ENCODE data around the gene GALNT17. TPM values are rescaled to one million over a fixed set of nuclear protein-coding genes. Genes with fewer than 3 reads are reported as not detected.

Gene GALNT17
- total RNA-seq, 3 donors from 2014 or later: 0.69 to 17.3 (median 1.6) TPM

DNA sequence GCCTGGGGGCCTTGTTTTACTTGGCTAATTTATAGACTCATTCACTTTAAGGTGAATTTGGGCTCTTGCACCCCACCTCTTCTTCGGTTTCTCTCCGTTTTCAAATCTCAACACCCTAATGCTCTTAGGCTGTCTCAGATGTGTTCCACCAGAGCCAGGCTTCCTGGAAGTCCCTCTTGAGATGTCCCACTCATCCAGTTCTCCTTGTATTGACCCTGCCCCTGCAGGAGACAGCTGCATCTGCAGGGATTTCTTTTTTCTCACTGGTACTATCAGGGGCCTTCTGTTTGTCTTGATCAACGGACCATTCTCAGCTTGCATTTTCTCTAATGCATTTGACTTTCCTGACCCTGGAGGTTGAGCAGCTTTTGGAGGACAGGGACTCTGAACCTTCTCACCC lies 279.5 kb downstream of the GALNT17 start:
- no peak overlapping the region for H3K4me3 ChIP-seq
- peaks cover 69% of the 10 kb centered on the region for H3K9me3 ChIP-seq
- no peak for DNase-seq
- TF ChIP-seq, protein P1, sequence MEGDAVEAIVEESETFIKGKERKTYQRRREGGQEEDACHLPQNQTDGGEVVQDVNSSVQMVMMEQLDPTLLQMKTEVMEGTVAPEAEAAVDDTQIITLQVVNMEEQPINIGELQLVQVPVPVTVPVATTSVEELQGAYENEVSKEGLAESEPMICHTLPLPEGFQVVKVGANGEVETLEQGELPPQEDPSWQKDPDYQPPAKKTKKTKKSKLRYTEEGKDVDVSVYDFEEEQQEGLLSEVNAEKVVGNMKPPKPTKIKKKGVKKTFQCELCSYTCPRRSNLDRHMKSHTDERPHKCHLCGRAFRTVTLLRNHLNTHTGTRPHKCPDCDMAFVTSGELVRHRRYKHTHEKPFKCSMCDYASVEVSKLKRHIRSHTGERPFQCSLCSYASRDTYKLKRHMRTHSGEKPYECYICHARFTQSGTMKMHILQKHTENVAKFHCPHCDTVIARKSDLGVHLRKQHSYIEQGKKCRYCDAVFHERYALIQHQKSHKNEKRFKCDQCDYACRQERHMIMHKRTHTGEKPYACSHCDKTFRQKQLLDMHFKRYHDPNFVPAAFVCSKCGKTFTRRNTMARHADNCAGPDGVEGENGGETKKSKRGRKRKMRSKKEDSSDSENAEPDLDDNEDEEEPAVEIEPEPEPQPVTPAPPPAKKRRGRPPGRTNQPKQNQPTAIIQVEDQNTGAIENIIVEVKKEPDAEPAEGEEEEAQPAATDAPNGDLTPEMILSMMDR (IDR thresholded peaks at IDR 0.05): no peak
- intact Hi-C loops (cut with DNase I, micrococcal nuclease): no loop called here
- ATAC-seq: no peak
- no peaks in the 10 kb centered on the region for H3K36me3 ChIP-seq (ENCODE audit: low read depth)
- H3K4me1 ChIP-seq (ENCODE audit: low read depth): no peaks in the 10 kb centered on the region

DNA sequence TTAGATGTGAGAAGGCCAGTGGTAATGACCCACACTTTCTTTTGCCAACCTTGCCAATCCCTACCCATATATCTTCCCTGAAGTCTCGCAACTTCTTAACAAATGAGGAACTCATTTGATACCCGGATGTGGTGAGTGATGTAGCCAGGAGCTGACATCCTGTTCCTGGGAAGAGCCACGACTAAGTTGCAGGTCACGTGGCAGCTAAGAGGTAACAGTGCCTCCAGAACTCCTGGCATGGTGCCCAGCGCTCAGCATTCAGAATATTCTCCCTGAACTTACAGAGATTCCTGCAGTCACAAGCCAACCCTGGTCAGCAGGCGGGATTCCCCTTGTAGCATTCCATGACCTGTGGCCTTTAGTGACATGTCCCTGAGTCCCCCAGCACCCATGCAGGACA lies 282.5 kb downstream of the GALNT17 start:
- DNase-seq (no peak), ATAC-seq (no peak)

DNA sequence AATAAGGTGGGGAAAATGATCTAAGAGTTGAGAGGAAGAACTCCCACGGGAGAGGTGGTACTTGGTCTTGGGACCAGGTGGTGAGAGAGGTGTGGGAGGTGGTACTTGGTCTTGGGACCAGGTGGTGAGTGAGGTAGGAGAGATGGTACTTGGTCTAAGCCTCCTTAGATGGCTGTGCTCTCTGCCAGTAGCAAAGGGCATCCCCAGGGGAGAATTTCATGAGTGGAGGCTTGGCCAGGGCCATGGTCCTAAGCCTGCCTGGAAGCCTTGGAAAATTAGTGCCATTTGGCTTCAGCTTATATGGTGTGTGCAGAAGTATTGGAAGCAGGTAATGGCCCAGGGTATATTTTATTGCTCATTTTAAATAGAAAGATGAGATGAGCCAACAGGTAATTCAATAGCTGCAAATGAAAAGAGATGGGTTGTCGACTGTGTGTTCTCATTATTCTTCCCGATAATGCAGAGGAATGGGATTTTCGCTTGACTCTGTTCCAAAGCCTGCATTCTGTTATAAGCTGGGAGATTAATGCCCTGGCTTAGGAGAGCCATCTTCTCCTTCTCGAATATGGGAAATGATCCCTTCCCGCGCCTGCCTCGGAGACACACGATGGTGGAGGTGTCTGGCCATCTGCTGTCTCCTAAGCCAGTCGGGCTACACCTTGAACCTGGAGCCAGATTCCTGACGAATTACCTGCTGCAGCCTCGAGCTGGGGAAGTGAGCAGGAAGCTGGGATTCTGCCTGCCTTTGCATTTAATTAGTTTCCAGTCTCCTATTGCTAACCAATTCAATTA lies 287.8 kb downstream of the GALNT17 start:
- no peak for ATAC-seq
- Histone ChIP-seq H3K36me3 (ENCODE audit: low read depth) (no peaks in the 10 kb centered on the region), H3K4me3 (no peak overlapping the region), H3K9me3 (peaks cover 59% of the 10 kb centered on the region), H3K4me1 (ENCODE audit: low read depth) (no peaks in the 10 kb centered on the region)
- intact Hi-C loops (cut with DNase I, micrococcal nuclease): no loop called here
- TF ChIP-seq, protein P1 (IDR thresholded peaks at IDR 0.05): no peak
- no peak for DNase-seq

More for the DNA sequence above, 282.5 kb downstream of the GALNT17 start:
- TF ChIP-seq, protein P1 (IDR thresholded peaks at IDR 0.05): no peak
- intact Hi-C loops (cut with DNase I, micrococcal nuclease): no loop called here
- Histone ChIP-seq H3K4me3 (no peak overlapping the region), H3K9me3 (peaks cover 66% of the 10 kb centered on the region), H3K36me3 (ENCODE audit: low read depth) (no peaks in the 10 kb centered on the region), H3K4me1 (ENCODE audit: low read depth) (no peaks in the 10 kb centered on the region)

DNA sequence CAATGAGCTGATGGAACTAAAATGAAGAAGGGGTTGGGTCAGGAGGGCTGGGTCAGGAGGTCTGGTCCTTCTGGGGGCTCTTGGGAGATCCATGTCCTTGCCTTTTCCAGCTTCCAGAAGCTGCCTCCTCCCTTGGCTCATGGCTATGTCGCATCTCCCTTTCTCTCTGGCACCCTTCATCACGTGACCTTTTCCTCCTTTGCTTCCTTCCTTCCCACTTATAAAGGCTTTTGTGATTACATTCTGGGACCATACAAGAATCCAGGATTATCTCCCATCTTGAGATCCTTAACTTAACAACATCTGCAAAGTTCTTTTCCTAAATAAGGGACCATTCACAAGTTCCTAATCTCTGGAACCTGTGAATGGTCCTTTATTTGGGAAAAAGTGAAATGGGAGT lies 290.2 kb downstream of the GALNT17 start:
- no peaks in the 10 kb centered on the region for H3K36me3 ChIP-seq (ENCODE audit: low read depth)
- H3K9me3 ChIP-seq: peaks cover 57% of the 10 kb centered on the region
- ATAC-seq (no peak), DNase-seq (no peak)
- H3K4me1 ChIP-seq (ENCODE audit: low read depth): no peaks in the 10 kb centered on the region
- intact Hi-C loops (cut with DNase I, micrococcal nuclease): no loop called here
- TF ChIP-seq, protein P1 (IDR thresholded peaks at IDR 0.05): no peak
- H3K4me3 ChIP-seq: no peak overlapping the region

DNA sequence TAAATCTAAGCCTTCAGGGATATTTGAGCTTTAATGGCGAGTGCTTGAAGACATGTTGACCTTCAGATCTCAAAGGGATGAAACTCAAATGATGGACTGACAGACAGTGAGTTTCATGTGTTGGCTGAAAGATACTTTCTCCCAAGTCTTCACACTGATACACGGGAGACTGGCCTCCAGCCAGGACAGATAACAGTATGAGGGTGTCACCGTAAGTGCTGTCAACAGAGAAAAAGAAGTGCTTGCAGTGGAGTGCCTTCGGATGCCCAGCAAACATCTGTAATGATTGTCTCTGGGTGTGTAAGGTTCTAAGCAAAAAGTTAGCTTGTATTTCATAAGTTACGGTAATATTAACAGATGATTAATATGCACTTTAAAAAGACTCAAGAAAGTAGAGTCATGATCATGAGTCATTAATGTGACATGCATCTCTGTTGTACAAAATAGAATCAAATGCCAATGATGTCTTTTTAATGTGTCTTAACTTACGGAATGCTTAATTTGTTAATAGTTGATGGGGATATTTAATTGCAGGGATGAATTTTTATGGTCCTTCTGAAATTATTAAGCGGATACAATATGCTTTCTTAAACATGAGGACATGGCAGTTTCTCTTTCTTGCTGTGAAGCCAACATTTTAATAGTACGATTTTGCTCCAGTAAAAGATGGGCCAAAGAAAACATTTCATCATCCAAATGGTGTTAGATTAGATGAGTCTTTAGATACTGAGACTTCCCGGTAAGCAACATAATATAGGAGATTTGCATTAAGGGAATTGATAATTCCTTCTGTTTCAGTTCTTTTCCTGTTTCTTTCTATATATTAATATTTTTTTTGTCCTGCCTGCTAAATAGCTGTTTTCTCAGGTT lies 292.5 kb downstream of the GALNT17 start:
- DNase-seq (no peak), ATAC-seq (no peak)
- H3K36me3 ChIP-seq (ENCODE audit: low read depth): no peaks in the 10 kb centered on the region
- TF ChIP-seq, protein P1 (IDR thresholded peaks at IDR 0.05): no peak
- H3K4me1 ChIP-seq (ENCODE audit: low read depth): no peaks in the 10 kb centered on the region
- peaks cover 54% of the 10 kb centered on the region for H3K9me3 ChIP-seq
- no peak overlapping the region for H3K4me3 ChIP-seq
- intact Hi-C loops (cut with DNase I, micrococcal nuclease): no loop called here
